GM12873 (cell line): Measurements from ENCODE around the gene IVD.

Experiments used
- TF ChIP-seq, protein P1 (sequence below): IDR thresholded peaks from 2 replicates; pipeline ENCODE4 v1.5.1; 2012; ENCODE audit warnings: low read depth, mild to moderate bottlenecking, moderate library complexity, low read length, control low read depth; ENCODE audit not compliant: insufficient read depth; ENCODE audit errors: missing control alignments

Gene IVD

GRCh38 chr15:40389824-40390595 is 15.6 kb upstream of the IVD start:
- TF ChIP-seq, protein P1, sequence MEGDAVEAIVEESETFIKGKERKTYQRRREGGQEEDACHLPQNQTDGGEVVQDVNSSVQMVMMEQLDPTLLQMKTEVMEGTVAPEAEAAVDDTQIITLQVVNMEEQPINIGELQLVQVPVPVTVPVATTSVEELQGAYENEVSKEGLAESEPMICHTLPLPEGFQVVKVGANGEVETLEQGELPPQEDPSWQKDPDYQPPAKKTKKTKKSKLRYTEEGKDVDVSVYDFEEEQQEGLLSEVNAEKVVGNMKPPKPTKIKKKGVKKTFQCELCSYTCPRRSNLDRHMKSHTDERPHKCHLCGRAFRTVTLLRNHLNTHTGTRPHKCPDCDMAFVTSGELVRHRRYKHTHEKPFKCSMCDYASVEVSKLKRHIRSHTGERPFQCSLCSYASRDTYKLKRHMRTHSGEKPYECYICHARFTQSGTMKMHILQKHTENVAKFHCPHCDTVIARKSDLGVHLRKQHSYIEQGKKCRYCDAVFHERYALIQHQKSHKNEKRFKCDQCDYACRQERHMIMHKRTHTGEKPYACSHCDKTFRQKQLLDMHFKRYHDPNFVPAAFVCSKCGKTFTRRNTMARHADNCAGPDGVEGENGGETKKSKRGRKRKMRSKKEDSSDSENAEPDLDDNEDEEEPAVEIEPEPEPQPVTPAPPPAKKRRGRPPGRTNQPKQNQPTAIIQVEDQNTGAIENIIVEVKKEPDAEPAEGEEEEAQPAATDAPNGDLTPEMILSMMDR: no peak

- TF ChIP-seq, protein P1: no peak
These were observed 12.3 kb upstream of the IVD start for GRCh38 chr15:40392986-40393948.

GRCh38 chr15:40397688-40398412 is 7.7 kb upstream of the IVD start:
- TF ChIP-seq, protein P1: no peak

DNA sequence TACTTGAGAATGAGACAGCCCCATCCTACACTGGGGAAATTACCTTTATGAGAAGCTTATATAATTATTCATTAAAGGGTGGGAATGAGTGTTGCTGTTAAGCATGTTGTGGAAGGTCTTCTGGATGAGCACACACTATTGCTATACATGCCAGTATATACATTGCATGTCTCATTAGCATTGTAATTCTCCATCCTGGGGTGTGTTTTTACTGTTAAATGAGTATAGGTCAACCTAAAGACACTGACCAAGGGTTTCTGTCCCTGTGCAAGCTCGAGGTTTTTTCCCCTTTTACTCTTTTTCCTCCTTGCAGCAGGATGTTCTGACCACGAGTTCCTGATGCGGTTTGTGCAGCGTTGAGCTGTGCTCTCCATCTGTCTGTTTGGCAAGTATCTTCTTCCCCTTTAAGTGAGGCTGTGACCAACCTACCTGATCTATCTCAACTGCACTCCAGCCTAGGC is 7.2 kb upstream of the IVD start:
- TF ChIP-seq, protein P1: no peak

DNA sequence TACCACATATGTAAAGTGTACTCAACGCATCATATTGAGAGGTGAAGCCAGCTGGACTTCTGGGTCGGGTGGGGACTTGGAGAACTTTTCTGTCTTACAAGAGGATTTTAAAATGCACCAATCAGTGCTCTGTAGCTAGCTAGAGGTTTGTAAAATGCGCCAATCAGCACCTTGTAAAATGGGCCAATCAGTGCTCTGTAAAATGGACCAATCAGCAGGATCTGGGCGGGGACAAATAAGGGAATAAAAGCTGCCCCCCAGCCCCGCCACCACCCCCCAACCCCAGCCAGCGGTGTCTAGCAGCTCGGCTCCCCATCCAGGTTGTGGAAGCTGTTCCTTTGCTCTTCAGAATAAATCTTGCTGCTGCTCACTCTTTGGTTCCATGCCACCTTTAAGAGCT is 6.2 kb upstream of the IVD start:
- TF ChIP-seq, protein P1: no peak

- TF ChIP-seq, protein P1: no peak
These were observed 1.9 kb downstream of the IVD start for GRCh38 chr15:40407330-40407990.

GRCh38 chr15:40409366-40409765 is 3.8 kb downstream of the IVD start:
- TF ChIP-seq, protein P1: no peak
